Pancreas (tissue), 10 donors: ENCODE results near the gene PDS5B. TPM values are rescaled to one million over a fixed set of nuclear protein-coding genes. Genes with fewer than 3 reads are reported as not detected.
A peak's percentile ranks its signal among the peaks of the same experiment; 100 is the strongest.

ENCODE experiments used
- ATAC-seq, 4 donors: fragments of 200-7000 bp; cut with Tn5 transposase; one replicate each; pipeline versions ENCODE4 v1.8.0 to v1.9.1; 2020; ENCODE audit warnings: mild to moderate bottlenecking in 4 of 4, moderate library complexity in 4 of 4
- DNase-seq, 6 donors: peaks; one replicate each; pipeline ENCODE4 v3.0.0-alpha.2; 2020
- FAIRE-seq: peaks from 2 replicates; lab custom pipeline; 2012; peaks lifted over from hg19 to GRCh38; lab: Jason Lieb, UNC
- H3K27ac ChIP-seq, 4 donors: fragments of 200-600 bp; sonication (generic); 1 replicate in 3 of 4; 2 replicates in 1 of 4; pipeline versions ENCODE4 v1.5.0 to v1.8.0; 2020
- H3K27me3 ChIP-seq, 4 donors: fragments of 200-600 bp; one replicate each; pipeline ENCODE4 v1.8.0; 2021
- H3K36me3 ChIP-seq, 3 donors: fragments of 200-600 bp; sonication (generic) in 1 of 3; one replicate each; pipeline versions ENCODE4 v1.5.0 to v1.8.0; 2020 to 2021
- H3K4me1 ChIP-seq, 3 donors: fragments of 200-600 bp; one replicate each; pipeline ENCODE4 v1.8.0; 2021
- H3K4me3 ChIP-seq, 4 donors: fragments of 200-600 bp; sonication (generic) in 2 of 4; one replicate each; pipeline versions ENCODE4 v1.5.0 to v1.8.0; 2020 to 2021
- H3K9me3 ChIP-seq, 4 donors: fragments of 200-600 bp; one replicate each; pipeline ENCODE4 v1.8.0; 2021
- CTCF ChIP-seq, 4 donors: fragments of 200-600 bp; sonication (generic) in 3 of 4; IDR thresholded peaks; one replicate each; pipeline versions ENCODE4 v1.5.0 to v1.8.0; 2021; ENCODE audit warnings: antibody characterized with exemption in 4 of 4
- WGBS, 2 donors: extraction: QIAGEN DNeasy Blood & Tissue Kit; methylation state at CpG; one replicate each; pipeline ENCODE4 v1.1.7; 2013; 5-methylcytosine and 5-hydroxymethylcytosine counted together
- intact Hi-C, 3 donors: fragments of 100-400 bp; cut with DNase I; formaldehyde crosslinking; loops; one replicate each; pipeline versions ENCODE4 v1.11.1 to v1.14.2; 2022
- polyA plus RNA-seq, 2 donors: library from polyadenylated mRNA; stranded (reverse); fragments of 200-250 nt; gene quantifications; one replicate each; pipeline ENCODE4 v1.2.3, GENCODE V29; 2013
- total RNA-seq, 6 donors: library from RNA; stranded (reverse); fragmentation: NEBNext Ultra II Directional in 4 of 6; extraction: Animal tissue kit (Norgen Biotek cat#: 25700) in 4 of 6; gene quantifications; one replicate each; pipeline versions ENCODE4 v1.2.1 to v1.2.4, GENCODE V29; 2021 to 2023
- donor health status: healthy with polysubstance abuse.
- donor health status: DM: no; HTN: no; CAD: no; lungs with moderate emphysema.
- donor health status: DM: no; HTN: no; CAD: no.
- donor health status: control.
- donor health status: control.
- donor health status: Bipolar disorder and iron deficiency.
- donor health status: DM: yes; HTN: yes; CAD: no.
- donor health status: DM: no; HTN: no; CAD: no.
- donor health status: DM: no; HTN: no; CAD: no.
- donor health status: DM: yes; HTN: yes; CAD: no.

Gene PDS5B
- 10 to 100 TPM; 10.4 to 19.9 (median 12.4) TPM for total RNA-seq
- 1 to 10 TPM; 2.9 to 7.6 TPM for polyA plus RNA-seq

DNA sequence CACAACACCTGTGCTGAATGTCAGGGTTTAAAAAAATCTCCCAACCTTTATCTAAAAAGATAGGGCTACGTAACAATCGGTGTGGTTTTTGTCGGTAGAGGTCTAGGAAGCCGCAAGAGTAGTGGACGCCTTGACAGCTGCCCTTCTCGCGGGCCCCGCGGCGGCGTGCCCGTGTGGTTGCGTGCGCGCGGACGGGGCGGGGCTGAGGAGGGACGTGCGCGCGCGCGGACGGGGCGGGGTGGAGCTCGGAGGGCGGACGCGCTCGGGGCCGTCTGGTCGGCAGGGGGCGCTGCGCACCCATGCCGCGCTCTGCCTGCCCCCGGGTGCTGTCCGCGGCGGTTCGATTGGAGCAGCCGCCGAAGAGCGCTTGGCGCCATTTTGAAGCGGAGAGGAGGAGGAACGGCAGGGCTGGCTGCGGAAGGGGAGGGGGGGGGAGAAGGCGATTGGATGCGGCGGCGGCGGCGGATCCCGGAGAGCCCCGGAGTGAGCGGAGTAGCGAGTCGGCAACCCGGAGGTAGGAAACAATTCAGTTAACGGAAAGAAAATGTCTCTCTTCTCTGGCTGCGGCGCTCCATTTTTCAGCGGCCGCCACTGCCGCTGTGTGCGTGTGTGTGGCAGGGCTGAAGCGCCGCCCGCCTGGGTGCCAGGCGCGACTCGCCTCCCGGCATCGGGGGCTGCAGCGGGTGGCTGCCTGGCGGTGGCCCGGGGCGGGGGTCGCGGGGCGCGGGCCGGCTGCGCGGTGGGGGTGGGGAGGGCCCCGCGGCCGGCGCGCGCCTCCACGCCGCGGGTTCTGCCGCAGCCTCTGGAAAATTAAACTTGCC is at the start of gene PDS5B:
TSS of gene PDS5B (plus strand) at position 373 of the 821 bp plus-strand sequence. CDS start 62,321 bp downstream, outside the sequence.
- peaks cover 4 to 15% (median 6%) of the 10 kb centered on the region in 3 donors for H3K4me1 ChIP-seq
- peak within 1 kb of the TSS; percentile 66 to 95 (median 87) for H3K27ac ChIP-seq
- ATAC-seq (peak; percentile 95 to 98 (median 97)), DNase-seq (peak; percentile 94 to 99 (median 96)), FAIRE-seq (no peak)
- H3K9me3 ChIP-seq = no peaks in the 10 kb centered on the region
- 1% methylated on average over 69 to 97 of the region's 97 CpGs for WGBS, 2 donors
- H3K27me3 ChIP-seq = no peaks in the 10 kb centered on the region
- intact Hi-C loops = loop anchor here in 1 of 3 donors (5.0 kb wide), 1 partner anchor 51 kb away; no protein-coding TSS in a partner anchor
- TF ChIP-seq CTCF (IDR thresholded peaks at IDR 0.05) = peak; percentile 91 to 94 (median 93)
- no peaks in the 10 kb centered on the region for H3K36me3 ChIP-seq
- H3K4me3 ChIP-seq = peak within 1 kb of the TSS; percentile 56 to 82 (median 66)

GRCh38 chr13:32537580-32538142 is 48.6 kb upstream of the PDS5B start:
- FAIRE-seq (no peak), ATAC-seq (peak; percentile 1 to 24 (median 2)), DNase-seq (peak; percentile 11 to 62 (median 32))
- Histone ChIP-seq H3K9me3 (no peaks in the 10 kb centered on the region), H3K4me3 (peak overlapping the region; percentile 35 to 78 (median 54)), H3K36me3 (peaks cover 0 to 7% (median 0%) of the 10 kb centered on the region in 3 donors), H3K27me3 (no peaks in the 10 kb centered on the region), H3K27ac (peak overlapping the region; percentile 69 to 96 (median 86)), H3K4me1 (peaks cover 4 to 35% (median 34%) of the 10 kb centered on the region in 3 donors)
- intact Hi-C loops = no loop called here
- WGBS, 2 donors = 17 to 18% methylated on average over 21 to 22 of the region's 22 CpGs
- TF ChIP-seq CTCF (IDR thresholded peaks at IDR 0.05) = no peak

DNA sequence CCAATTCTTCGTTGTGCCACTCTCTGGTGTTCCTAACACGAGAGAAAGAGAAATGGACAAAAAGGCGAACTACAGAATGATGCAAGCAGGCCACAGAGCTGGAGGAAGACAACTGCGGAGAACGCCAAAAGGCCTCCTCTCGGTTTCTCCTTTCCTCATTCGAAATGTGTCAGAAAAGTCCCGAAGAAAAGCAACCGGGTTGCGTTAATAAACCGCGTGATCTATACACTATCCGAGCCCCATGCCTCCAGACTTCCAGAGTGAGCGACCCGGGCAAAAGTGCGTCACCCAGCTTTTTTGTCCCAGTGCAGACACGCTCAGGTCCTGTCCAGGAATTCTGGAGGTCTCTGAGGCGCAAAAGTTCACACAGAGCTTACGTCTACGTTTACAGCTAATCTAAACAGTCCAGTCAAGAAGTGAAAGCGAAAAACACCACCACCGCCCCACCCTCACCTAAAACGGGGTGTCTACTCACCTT is 48.1 kb upstream of the PDS5B start:
- no peaks in the 10 kb centered on the region for H3K27me3 ChIP-seq
- peaks cover 0 to 7% (median 0%) of the 10 kb centered on the region in 3 donors for H3K36me3 ChIP-seq
- 0 to 1% methylated on average over 23 of the region's 23 CpGs for WGBS, 2 donors
- peak overlapping the region; percentile 35 to 78 (median 54) for H3K4me3 ChIP-seq
- TF ChIP-seq CTCF (IDR thresholded peaks at IDR 0.05) = no peak
- DNase-seq (peak in 4 of 6 donors; percentile 20 to 61 (median 39)), FAIRE-seq (no peak), ATAC-seq (peak; percentile 60 to 82 (median 74))
- H3K4me1 ChIP-seq = peaks cover 4 to 35% (median 34%) of the 10 kb centered on the region in 3 donors
- H3K27ac ChIP-seq = peak overlapping the region; percentile 69 to 96 (median 86)
- intact Hi-C loops = no loop called here
- no peaks in the 10 kb centered on the region for H3K9me3 ChIP-seq

DNA sequence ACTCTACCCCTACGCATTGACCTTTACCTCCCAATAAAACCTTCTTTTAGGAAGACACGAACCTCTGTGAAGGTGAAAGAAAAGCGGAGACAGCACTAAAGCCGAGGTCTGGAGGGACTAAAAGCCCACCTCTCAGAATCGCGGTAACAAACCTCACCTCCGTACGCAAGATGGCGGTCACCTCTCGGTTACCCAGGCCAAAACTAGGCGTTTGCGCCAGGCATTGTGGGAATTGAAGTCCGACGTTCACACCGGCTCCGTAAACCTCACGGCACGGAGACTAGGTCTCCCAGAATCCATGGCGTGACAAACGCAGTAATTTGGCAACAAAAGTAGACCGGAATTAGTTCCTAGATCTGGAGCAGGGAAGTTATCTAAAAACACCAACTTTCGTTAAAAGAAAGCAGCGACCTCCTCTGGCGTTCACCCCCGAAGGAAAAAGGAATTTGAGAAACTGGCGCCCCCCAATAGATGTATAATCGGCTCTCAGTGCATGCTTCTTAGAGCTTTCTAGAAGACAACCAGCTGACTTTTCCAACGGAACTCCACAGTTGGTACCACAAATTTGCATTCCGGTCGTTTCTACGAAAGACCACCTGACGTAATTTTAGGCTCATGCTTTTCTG is 47.5 kb upstream of the PDS5B start, which contains the start of gene N4BP2L2:
TSS of gene N4BP2L2 (minus strand) at position 175 of the 626 bp plus-strand sequence. CDS start 1,768 bp downstream, outside the sequence.
- peaks cover 4 to 35% (median 34%) of the 10 kb centered on the region in 3 donors for H3K4me1 ChIP-seq
- H3K4me3 ChIP-seq = peak within 1 kb of the TSS; percentile 35 to 78 (median 54)
- TF ChIP-seq CTCF (IDR thresholded peaks at IDR 0.05) = peak in 1 of 4 donors; percentile 15
- peaks cover 0 to 7% (median 0%) of the 10 kb centered on the region in 3 donors for H3K36me3 ChIP-seq
- FAIRE-seq (peak; percentile 92), ATAC-seq (peak; percentile 98 to 100 (median 99)), DNase-seq (peak; percentile 85 to 97 (median 92))
- WGBS, 2 donors = 1% methylated on average over 32 of the region's 32 CpGs
- no peaks in the 10 kb centered on the region for H3K9me3 ChIP-seq
- no peaks in the 10 kb centered on the region for H3K27me3 ChIP-seq
- intact Hi-C loops = no loop called here
- peak within 1 kb of the TSS; percentile 69 to 96 (median 86) for H3K27ac ChIP-seq
